ENCODE data around the gene LRRC66. TPM values are rescaled to one million over a fixed set of nuclear protein-coding genes. Genes with fewer than 3 reads are reported as not detected.

The LRRC66 gene
- total RNA-seq, 1 experiment from 2014 or later: 0.37 TPM

DNA sequence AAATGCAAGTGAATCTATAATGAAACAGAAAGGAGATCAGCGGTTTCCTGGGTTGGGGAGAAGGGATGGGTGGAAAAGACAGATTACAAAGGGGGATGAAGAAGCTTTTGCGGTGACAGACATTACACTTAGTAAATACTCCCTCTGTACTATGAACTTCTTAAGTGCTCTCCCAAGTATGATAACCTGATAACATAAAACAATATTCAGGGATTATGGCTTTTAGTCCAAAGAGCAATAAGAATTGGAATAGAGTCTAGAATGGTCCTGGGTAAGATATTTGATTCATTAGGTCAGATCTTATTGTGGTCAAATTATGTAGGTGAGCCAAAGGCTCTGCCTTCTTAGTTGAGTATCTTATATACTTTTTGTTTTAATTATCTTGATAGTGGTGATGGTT, 9.2 kb downstream of the LRRC66 start:
- ChIA-PET POLR2A (no interaction called here), CTCF (no interaction called here)
- Mint-ChIP-seq H3K27me3 (ENCODE audit: insufficient read depth, unreplicated experiment) (no peaks in the 10 kb centered on the region), H3K4me3 (ENCODE audit: unreplicated experiment) (no peak overlapping the region), H3K36me3 (ENCODE audit: insufficient read depth, unreplicated experiment) (no peaks in the 10 kb centered on the region), H3K27ac (ENCODE audit: low read depth, unreplicated experiment) (no peak overlapping the region), H3K4me1 (ENCODE audit: insufficient read depth, unreplicated experiment) (no peaks in the 10 kb centered on the region), H3K9me3 (ENCODE audit: unreplicated experiment) (no peaks in the 10 kb centered on the region)
- TF ChIP-seq, protein P1, sequence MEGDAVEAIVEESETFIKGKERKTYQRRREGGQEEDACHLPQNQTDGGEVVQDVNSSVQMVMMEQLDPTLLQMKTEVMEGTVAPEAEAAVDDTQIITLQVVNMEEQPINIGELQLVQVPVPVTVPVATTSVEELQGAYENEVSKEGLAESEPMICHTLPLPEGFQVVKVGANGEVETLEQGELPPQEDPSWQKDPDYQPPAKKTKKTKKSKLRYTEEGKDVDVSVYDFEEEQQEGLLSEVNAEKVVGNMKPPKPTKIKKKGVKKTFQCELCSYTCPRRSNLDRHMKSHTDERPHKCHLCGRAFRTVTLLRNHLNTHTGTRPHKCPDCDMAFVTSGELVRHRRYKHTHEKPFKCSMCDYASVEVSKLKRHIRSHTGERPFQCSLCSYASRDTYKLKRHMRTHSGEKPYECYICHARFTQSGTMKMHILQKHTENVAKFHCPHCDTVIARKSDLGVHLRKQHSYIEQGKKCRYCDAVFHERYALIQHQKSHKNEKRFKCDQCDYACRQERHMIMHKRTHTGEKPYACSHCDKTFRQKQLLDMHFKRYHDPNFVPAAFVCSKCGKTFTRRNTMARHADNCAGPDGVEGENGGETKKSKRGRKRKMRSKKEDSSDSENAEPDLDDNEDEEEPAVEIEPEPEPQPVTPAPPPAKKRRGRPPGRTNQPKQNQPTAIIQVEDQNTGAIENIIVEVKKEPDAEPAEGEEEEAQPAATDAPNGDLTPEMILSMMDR (IDR thresholded peaks at IDR 0.05; ENCODE audit: unreplicated experiment): no peak
- intact Hi-C loops (cut with micrococcal nuclease): no loop called here
- no TSS peak for BruUV-seq (replicated peaks)
- no peak for DNase-seq (ENCODE audit: unreplicated experiment)

DNA sequence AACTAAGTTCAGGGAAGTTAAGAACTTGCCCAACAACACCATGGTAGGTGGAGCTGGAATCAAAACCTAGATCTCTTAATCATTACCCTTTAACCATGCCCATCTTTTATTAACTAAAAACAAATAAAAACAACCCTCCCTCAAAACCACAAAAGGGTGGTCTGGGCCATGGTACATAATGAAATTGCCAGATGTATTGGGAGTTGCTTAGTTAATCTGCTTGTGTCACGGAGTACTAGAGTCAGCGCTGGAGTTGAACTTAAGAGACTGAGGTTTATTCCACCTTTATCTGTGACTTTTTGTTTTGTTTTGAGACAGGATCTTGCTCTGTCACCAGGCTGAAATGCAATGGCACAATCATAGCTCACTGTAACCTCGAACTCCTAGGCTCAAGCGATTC, 13.3 kb downstream of the LRRC66 start:
- Mint-ChIP-seq H3K4me3 (ENCODE audit: unreplicated experiment) (no peak overlapping the region), H3K4me1 (ENCODE audit: insufficient read depth, unreplicated experiment) (no peaks in the 10 kb centered on the region), H3K9me3 (ENCODE audit: unreplicated experiment) (no peaks in the 10 kb centered on the region), H3K27me3 (ENCODE audit: insufficient read depth, unreplicated experiment) (no peaks in the 10 kb centered on the region), H3K36me3 (ENCODE audit: insufficient read depth, unreplicated experiment) (no peaks in the 10 kb centered on the region), H3K27ac (ENCODE audit: low read depth, unreplicated experiment) (no peak overlapping the region)
- no TSS peak for BruUV-seq (replicated peaks)
- no peak for DNase-seq (ENCODE audit: unreplicated experiment)
- TF ChIP-seq, protein P1 (IDR thresholded peaks at IDR 0.05; ENCODE audit: unreplicated experiment): no peak
- ChIA-PET CTCF (interaction anchor here (0.9 kb wide), 1 partner anchor 10 kb away, joined by 3 read pairs; no protein-coding TSS in a partner anchor), POLR2A (no interaction called here)
- intact Hi-C loops (cut with micrococcal nuclease): no loop called here

DNA sequence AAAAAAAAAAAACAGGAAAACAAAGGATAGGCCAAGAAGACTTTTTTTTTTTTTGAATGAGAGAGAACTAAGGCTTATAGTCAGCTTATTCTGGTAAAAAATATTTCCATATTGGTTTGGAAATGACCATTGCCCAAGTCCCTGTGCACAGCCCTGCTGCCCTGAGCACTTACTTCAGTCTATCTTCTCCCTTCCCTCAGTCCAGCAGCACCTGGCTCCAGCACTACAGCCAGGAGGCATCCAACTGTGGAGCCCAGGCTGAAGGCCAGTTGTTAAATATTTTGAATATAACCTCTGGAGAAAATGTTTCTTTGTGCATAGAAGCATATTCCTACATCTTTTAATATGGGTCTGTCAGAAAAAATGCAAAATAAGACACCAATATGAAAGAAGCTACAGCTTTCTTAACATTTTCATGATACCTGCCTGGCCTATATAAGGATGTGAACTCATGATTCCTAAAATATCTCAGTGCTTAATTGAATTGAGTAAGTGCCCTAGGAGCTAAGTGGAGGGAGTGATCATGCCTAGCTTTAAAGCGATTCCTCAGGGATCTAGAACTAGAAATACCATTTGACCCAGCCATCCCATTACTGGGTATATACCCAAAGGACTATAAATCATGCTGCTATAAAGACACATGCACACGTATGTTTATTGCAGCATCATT, 14.4 kb downstream of the LRRC66 start:
- intact Hi-C loops (cut with micrococcal nuclease): no loop called here
- ChIA-PET POLR2A (interaction anchor here (0.6 kb wide), 1 partner anchor 33 kb away, joined by 3 read pairs; no protein-coding TSS in a partner anchor), CTCF (interaction anchor here (1.1 to 1.2 kb wide), 2 partner anchors 20 to 120 kb away, joined by 3 read pairs; no protein-coding TSS in a partner anchor)
- Mint-ChIP-seq H3K27ac (ENCODE audit: low read depth, unreplicated experiment) (no peak overlapping the region), H3K4me3 (ENCODE audit: unreplicated experiment) (no peak overlapping the region), H3K36me3 (ENCODE audit: insufficient read depth, unreplicated experiment) (no peaks in the 10 kb centered on the region), H3K27me3 (ENCODE audit: insufficient read depth, unreplicated experiment) (no peaks in the 10 kb centered on the region), H3K9me3 (ENCODE audit: unreplicated experiment) (no peaks in the 10 kb centered on the region), H3K4me1 (ENCODE audit: insufficient read depth, unreplicated experiment) (peaks cover 11% of the 10 kb centered on the region)
- TF ChIP-seq, protein P1 (IDR thresholded peaks at IDR 0.05; ENCODE audit: unreplicated experiment): no peak
- BruUV-seq (replicated peaks): no TSS peak
- no peak for DNase-seq (ENCODE audit: unreplicated experiment)

DNA sequence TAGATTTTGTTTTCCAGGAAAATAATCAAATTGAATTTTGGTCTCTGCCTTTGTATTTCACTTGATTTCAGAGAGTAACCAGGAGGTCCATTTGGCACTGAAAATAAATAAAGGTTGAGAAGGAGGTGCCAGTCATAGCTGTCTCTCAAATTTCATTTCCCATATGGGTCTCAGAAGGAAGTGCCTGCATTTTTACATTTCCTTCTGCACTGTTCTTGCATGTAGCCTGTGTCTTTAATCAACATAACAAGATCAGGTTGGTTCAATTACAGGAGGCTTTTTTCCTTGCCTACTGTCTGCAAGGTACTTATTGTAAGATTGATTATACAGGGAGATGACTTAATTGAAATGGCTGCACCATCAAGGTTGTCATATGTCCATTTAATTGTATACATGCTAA, 15.7 kb downstream of the LRRC66 start:
- CTCF ChIA-PET: interaction anchor here (0.5 to 0.9 kb wide), 2 partner anchors 19 to 88 kb away, joined by 3 read pairs; no protein-coding TSS in a partner anchor
- intact Hi-C loops (cut with micrococcal nuclease): no loop called here

More for the DNA sequence above, 15.7 kb downstream of the LRRC66 start:
- DNase-seq (ENCODE audit: unreplicated experiment): no peak
- no peak overlapping the region for H3K4me3 Mint-ChIP-seq (ENCODE audit: unreplicated experiment)
- POLR2A ChIA-PET: no interaction called here
- peaks cover 12% of the 10 kb centered on the region for H3K4me1 Mint-ChIP-seq (ENCODE audit: insufficient read depth, unreplicated experiment)
- H3K36me3 Mint-ChIP-seq (ENCODE audit: insufficient read depth, unreplicated experiment): no peaks in the 10 kb centered on the region
- no peak overlapping the region for H3K27ac Mint-ChIP-seq (ENCODE audit: low read depth, unreplicated experiment)
- no TSS peak for BruUV-seq (replicated peaks)
- TF ChIP-seq, protein P1 (IDR thresholded peaks at IDR 0.05; ENCODE audit: unreplicated experiment): no peak
- H3K27me3 Mint-ChIP-seq (ENCODE audit: insufficient read depth, unreplicated experiment): no peaks in the 10 kb centered on the region
- no peaks in the 10 kb centered on the region for H3K9me3 Mint-ChIP-seq (ENCODE audit: unreplicated experiment)
